K562 (cell line): ENCODE data around the gene NAT9. TPM values are rescaled to one million over a fixed set of nuclear protein-coding genes. Genes with fewer than 3 reads are reported as not detected.

Experiments used
- ASH1L ChIP-seq: fragments of 450-650 bp; IDR thresholded peaks from 2 replicates; pipeline ENCODE4 v1.6.1; 2018; ENCODE audit warnings: borderline replicate concordance, mild to moderate bottlenecking, low read depth; ENCODE audit not compliant: partially characterized antibody
- C11orf30 ChIP-seq: fragments of 450-650 bp; IDR thresholded peaks from 2 replicates; pipeline ENCODE4 v1.6.1; 2016; ENCODE audit warnings: low read depth, mild to moderate bottlenecking
- FOXM1 ChIP-seq, 2 experiments: fragments of 450-650 bp in 1 of 2; sonication (generic) in 1 of 2; formaldehyde crosslinking in 1 of 2; IDR thresholded peaks; 2 replicates each; pipeline versions ENCODE4 v1.6.1 to v1.9.0; 2017 to 2022; ENCODE audit warnings: low read depth in 2 of 2, mild to moderate bottlenecking in 2 of 2, missing genetic modification reagents in 1 of 2, moderate library complexity in 1 of 2
- KDM4B ChIP-seq, 2 experiments: fragments of 450-650 bp in 1 of 2; sonication (generic) in 1 of 2; IDR thresholded peaks; 2 replicates each; pipeline ENCODE4 v1.6.1; 2016 to 2017; ENCODE audit warnings: borderline replicate concordance in 2 of 2, antibody characterized with exemption in 1 of 2, low read depth in 1 of 2, mild to moderate bottlenecking in 1 of 2
- L3MBTL2 ChIP-seq: fragments of 450-650 bp; IDR thresholded peaks from 2 replicates; pipeline ENCODE4 v1.6.1; 2016; ENCODE audit warnings: mild to moderate bottlenecking, moderate library complexity
- MCM3 ChIP-seq: fragments of 450-650 bp; IDR thresholded peaks from 2 replicates; pipeline ENCODE4 v1.6.1; 2016
- NFYB ChIP-seq: IDR thresholded peaks from 2 replicates; pipeline ENCODE4 v1.6.1; 2011; ENCODE audit warnings: mild to moderate bottlenecking, moderate library complexity; ENCODE audit not compliant: insufficient read length; ENCODE audit errors: extremely low read depth
- NR2C2 ChIP-seq, 2 experiments: fragments of 200-800 bp in 1 of 2; sonication (Bioruptor generic) in 1 of 2; sonication (generic) in 1 of 2; formaldehyde crosslinking in 1 of 2; IDR thresholded peaks; 2 replicates each; pipeline versions ENCODE4 v1.6.1 to v1.8.0; 2016 to 2022; ENCODE audit warnings: mild to moderate bottlenecking in 1 of 2, missing compliant biosample characterization in 1 of 2, missing genetic modification characterization in 1 of 2, missing genetic modification reagents in 1 of 2
- RCOR1 ChIP-seq, 2 experiments: IDR thresholded peaks; 2 replicates each; pipeline ENCODE4 v1.6.1; 2012; ENCODE audit warnings: low read depth in 2 of 2, low read length in 2 of 2, borderline replicate concordance in 1 of 2, improper control_type of control experiment in 1 of 2
- SIRT6 ChIP-seq: IDR thresholded peaks from one replicate; pipeline ENCODE4 v1.6.1; 2012; ENCODE audit warnings: low read depth, mild to moderate bottlenecking, control low read depth, inconsistent platforms, low read length, moderate library complexity
- SMARCE1 ChIP-seq: fragments of 450-650 bp; IDR thresholded peaks from 2 replicates; pipeline ENCODE4 v1.7.1; 2016; ENCODE audit warnings: mild to moderate bottlenecking
- WHSC1 ChIP-seq: IDR thresholded peaks from one replicate; pipeline ENCODE4 v1.6.1; 2012; ENCODE audit warnings: low read length, control low read depth, inconsistent platforms
- YY1 ChIP-seq, 3 experiments: IDR thresholded peaks; 2 replicates each; pipeline ENCODE4 v1.6.1; 2011; ENCODE audit warnings: low read length in 2 of 3, mild to moderate bottlenecking in 2 of 3, moderate library complexity in 2 of 3, borderline replicate concordance in 1 of 3, control low read depth in 1 of 3, low read depth in 1 of 3; ENCODE audit not compliant: insufficient read depth in 3 of 3, insufficient replicate concordance in 2 of 3, control insufficient read depth in 1 of 3, insufficient read length in 1 of 3; ENCODE audit errors: extremely low read depth in 1 of 3
- ZBTB9 ChIP-seq: fragments of 450-650 bp; formaldehyde crosslinking; IDR thresholded peaks from 2 replicates; pipeline ENCODE4 v1.4.0; 2020; ENCODE audit warnings: mild to moderate bottlenecking, moderate library complexity
- ZFP36 ChIP-seq: fragments of 150-350 bp; IDR thresholded peaks from 2 replicates; pipeline ENCODE4 v1.6.1; 2018; ENCODE audit warnings: low read length, low read depth; ENCODE audit not compliant: partially characterized antibody
- ZNF174 ChIP-seq: fragments of 250-450 bp; sonication (Bioruptor Pico); IDR thresholded peaks from 2 replicates; pipeline ENCODE4 v1.4.0; 2020; ENCODE audit warnings: mild to moderate bottlenecking
- ZNF561 ChIP-seq: fragments of 450-650 bp; formaldehyde crosslinking; conservative IDR thresholded peaks from 2 replicates; pipeline ENCODE4 v1.4.0; 2020; ENCODE audit warnings: mild to moderate bottlenecking, moderate library complexity
- ZNF785 ChIP-seq: fragments of 250-450 bp; sonication (Bioruptor Pico); IDR thresholded peaks from 2 replicates; pipeline ENCODE4 v1.4.0; 2020; ENCODE audit warnings: mild to moderate bottlenecking
- polyA plus RNA-seq, 8 experiments: library from polyadenylated mRNA; depleted of rRNA in 4 of 8; stranded (reverse) in 5 of 8; unstranded in 3 of 8; fragments of >200 nt; fragmentation: Nextera tagmentation in 2 of 8; fragmentation: Illumina TruSeq in 1 of 8; extraction: Ambion mirVana in 2 of 8; extraction: Trizol in 1 of 8; gene quantifications; 2 replicates each; pipeline versions ENCODE4 v1.2.1 to v1.2.3, GENCODE V29; 2011 to 2014; ENCODE audit warnings: inconsistent platforms in 1 of 8, missing spikeins in 1 of 8
- total RNA-seq, 7 experiments: library from RNA; depleted of rRNA in 6 of 7; stranded (reverse); fragments of >200 nt in 6 of 7; fragmentation: Illumina TruSeq in 2 of 7; extraction: Trizol in 2 of 7; gene quantifications; 2 replicates each; pipeline versions ENCODE4 v1.2.1 to v1.2.3, GENCODE V29; 2011 to 2021; ENCODE audit warnings: low replicate concordance in 1 of 7
- TF ChIP-seq, protein P1 (sequence below): IDR thresholded peaks from 3 replicates; pipeline ENCODE4 v1.6.1; 2011; ENCODE audit warnings: borderline replicate concordance, mild to moderate bottlenecking; ENCODE audit not compliant: insufficient read length, insufficient read depth
- TF ChIP-seq, protein P2 (sequence below): fragments of 450-650 bp; IDR thresholded peaks from 2 replicates; pipeline ENCODE4 v1.7.1; 2018; ENCODE audit warnings: mild to moderate bottlenecking, low read depth; ENCODE audit not compliant: partially characterized antibody

Gene NAT9
- total and polyA plus RNA-seq, 9 of the 15 experiments (the other 6 are each of a cell fraction or from before 2014, with no cell fraction given) = 4.2 to 63.6 (median 40.8) TPM

DNA sequence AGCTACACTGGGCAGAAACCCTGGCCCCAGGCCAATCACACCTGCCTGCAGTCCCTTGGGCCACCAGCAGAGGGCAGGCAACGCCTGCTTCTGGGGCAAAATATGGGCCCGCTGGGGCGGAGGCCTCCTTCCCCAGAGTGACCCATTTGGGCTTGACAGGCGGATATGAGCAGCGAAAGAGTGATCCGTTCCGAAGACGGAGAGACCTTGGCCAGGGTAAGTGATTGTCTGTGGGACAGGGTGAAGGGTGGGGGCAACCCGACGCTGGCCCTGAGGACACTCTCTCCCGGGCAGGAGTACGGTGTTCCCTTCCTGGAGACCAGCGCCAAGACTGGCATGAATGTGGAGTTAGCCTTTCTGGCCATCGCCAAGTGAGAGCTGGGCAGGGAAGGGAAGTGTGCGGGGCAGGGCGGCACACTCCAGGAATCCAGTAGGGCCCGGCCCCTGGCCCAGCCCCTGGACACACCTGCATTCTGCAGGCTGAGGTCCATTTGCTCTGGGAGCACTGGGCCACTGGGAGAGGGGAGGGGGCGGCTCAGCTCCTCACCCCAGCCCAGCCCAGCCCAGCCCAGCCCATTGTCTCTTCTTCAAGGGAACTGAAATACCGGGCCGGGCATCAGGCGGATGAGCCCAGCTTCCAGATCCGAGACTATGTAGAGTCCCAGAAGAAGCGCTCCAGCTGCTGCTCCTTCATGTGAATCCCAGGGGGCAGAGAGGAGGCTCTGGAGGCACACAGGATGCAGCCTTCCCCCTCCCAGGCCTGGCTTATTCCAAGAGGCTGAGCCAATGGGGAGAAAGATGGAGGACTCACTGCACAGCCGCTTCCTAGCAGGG, 31.2 kb downstream of the NAT9 start (continued):
- TF ChIP-seq, protein P1, sequence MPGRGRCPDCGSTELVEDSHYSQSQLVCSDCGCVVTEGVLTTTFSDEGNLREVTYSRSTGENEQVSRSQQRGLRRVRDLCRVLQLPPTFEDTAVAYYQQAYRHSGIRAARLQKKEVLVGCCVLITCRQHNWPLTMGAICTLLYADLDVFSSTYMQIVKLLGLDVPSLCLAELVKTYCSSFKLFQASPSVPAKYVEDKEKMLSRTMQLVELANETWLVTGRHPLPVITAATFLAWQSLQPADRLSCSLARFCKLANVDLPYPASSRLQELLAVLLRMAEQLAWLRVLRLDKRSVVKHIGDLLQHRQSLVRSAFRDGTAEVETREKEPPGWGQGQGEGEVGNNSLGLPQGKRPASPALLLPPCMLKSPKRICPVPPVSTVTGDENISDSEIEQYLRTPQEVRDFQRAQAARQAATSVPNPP = no peak
- TF ChIP-seq WHSC1 = no peak
- no peak for TF ChIP-seq ZNF561 (CRISPR knock-in tag)
- no peak for TF ChIP-seq FOXM1 (IDR thresholded peaks at IDR 0.05; ENCODE audit: low read depth)
- no peak for TF ChIP-seq FOXM1 (CRISPR knock-in tag; IDR thresholded peaks at IDR 0.05; ENCODE audit: low read depth)
- TF ChIP-seq NFYB = no peak
- no peak for TF ChIP-seq SMARCE1
- TF ChIP-seq ASH1L = no peak
- TF ChIP-seq RCOR1 (IDR thresholded peaks at IDR 0.05; ENCODE audit: borderline replicate concordance in 1 of 2, low read depth in 2 of 2, low read length in 2 of 2) = peak in 1 of 2 experiments; percentile 64; a peak in 1 of 4 replicates
- no peak for TF ChIP-seq ZFP36
- TF ChIP-seq L3MBTL2 = no peak
- TF ChIP-seq KDM4B (IDR thresholded peaks at IDR 0.05; ENCODE audit: borderline replicate concordance in 2 of 2, low read depth in 1 of 2) = peak in 1 of 2 experiments; percentile 68; a peak in 1 of 4 replicates
- no peak for TF ChIP-seq NR2C2 (CRISPR knock-in tag; IDR thresholded peaks at IDR 0.05)
- no peak for TF ChIP-seq NR2C2 (tag; IDR thresholded peaks at IDR 0.05)
- no peak for TF ChIP-seq ZNF174 (CRISPR knock-in tag)
- TF ChIP-seq SIRT6 = no peak
- TF ChIP-seq ZNF785 (CRISPR knock-in tag) = no peak
- no peak for TF ChIP-seq MCM3
- TF ChIP-seq ZBTB9 = 0 out of 2 replicates have a peak, but pooled peaks have one; percentile 36
- TF ChIP-seq, protein P2, sequence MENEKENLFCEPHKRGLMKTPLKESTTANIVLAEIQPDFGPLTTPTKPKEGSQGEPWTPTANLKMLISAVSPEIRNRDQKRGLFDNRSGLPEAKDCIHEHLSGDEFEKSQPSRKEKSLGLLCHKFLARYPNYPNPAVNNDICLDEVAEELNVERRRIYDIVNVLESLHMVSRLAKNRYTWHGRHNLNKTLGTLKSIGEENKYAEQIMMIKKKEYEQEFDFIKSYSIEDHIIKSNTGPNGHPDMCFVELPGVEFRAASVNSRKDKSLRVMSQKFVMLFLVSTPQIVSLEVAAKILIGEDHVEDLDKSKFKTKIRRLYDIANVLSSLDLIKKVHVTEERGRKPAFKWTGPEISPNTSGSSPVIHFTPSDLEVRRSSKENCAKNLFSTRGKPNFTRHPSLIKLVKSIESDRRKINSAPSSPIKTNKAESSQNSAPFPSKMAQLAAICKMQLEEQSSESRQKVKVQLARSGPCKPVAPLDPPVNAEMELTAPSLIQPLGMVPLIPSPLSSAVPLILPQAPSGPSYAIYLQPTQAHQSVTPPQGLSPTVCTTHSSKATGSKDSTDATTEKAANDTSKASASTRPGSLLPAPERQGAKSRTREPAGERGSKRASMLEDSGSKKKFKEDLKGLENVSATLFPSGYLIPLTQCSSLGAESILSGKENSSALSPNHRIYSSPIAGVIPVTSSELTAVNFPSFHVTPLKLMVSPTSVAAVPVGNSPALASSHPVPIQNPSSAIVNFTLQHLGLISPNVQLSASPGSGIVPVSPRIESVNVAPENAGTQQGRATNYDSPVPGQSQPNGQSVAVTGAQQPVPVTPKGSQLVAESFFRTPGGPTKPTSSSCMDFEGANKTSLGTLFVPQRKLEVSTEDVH = no peak
- TF ChIP-seq YY1 (IDR thresholded peaks at IDR 0.05; ENCODE audit: borderline replicate concordance in 1 of 3, control insufficient read depth in 1 of 3, extremely low read depth in 1 of 3, insufficient read depth in 3 of 3, insufficient read length in 1 of 3, insufficient replicate concordance in 2 of 3, low read depth in 1 of 3, low read length in 2 of 3) = peak in 1 of 3 experiments; percentile 18
- TF ChIP-seq C11orf30 = no peak
